SIG-M5 (cell line): ENCODE data around the gene LRRC59.
"Not testable (repeated sequence)": the region's sequence is repeated elsewhere in the genome, so short reads cannot be mapped to it uniquely, and the experiment has no call there.

Source experiments
- DNase-seq: peaks from one replicate; lab custom pipeline; 2025; lab: John Stamatoyannopoulos, UW

Gene LRRC59

GRCh38 chr17:50347117-50347893 is 50.0 kb downstream of the LRRC59 start:
- DNase-seq: no peak

DNA sequence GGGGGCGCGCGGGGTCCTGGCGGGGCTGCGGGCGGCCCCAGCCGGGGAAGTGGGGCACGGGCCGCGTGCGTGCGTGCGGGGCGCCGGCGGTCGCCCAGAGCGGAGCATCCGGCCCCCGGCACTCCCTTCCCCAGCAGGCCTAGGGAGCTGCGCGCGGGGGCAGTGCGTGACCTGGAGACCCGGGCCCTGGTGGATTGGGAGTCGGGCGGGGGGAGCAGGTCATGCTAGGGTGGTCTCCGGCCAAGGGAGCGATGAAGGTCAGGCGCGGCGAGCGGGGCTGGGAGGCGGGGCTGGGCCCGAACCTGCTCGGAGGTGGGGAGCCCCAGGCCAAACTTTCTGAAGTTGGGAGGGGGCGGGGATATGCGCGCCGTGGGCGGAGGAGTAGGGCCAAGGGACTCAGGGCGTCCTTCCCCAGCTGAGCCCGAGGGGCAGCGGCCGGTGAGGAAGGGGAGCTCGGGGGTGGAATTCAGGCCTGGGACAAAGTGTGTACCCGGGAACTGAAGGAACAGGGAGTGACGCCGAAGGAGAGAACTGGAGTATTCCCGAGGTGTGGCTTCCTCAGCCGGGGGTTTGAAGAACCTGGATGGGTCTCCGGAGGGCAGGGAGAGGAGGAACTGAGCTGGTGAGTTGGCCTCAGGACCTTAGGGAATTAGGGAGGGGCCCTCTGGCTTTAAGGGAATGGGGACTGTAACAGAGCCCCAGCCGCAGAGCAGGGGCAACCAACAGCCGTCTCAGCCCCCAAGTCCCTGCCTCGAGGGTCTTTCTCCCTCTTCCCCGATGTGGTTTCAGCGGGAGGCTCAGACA is 50.8 kb downstream of the LRRC59 start:
- DNase-seq: no peak

- DNase-seq: no peak
Observed at GRCh38 chr17:50345432-50346312, 51.7 kb downstream of the LRRC59 start, which contains the start of gene XYLT2. Gene XYLT2 (plus strand): TSS chr17:50346126. CDS start chr17:50346141, 15 bp downstream.

- DNase-seq: no peak
Observed at GRCh38 chr17:50344731-50345365, 52.5 kb downstream of the LRRC59 start.

GRCh38 chr17:50339381-50339780 is 57.9 kb downstream of the LRRC59 start:
- no peak for DNase-seq

DNA sequence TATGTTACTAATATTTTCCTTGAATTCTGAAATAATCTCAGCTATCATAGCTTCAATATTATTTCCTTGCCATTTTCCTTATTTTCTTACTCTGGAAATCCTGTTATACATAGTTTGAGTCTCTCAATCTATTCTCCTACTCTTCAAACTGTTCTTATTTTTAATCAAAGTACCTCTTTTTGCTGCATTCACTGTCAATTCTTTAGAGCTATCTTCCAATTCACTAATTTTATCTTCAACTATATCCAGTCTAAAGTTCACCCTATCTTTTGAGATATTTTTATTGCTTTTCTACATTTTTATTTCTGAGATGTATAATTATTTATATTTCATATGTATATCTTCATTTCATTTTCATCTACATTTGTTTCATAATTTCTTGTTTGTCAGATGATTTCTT is 58.7 kb downstream of the LRRC59 start:
- DNase-seq: no peak

DNA sequence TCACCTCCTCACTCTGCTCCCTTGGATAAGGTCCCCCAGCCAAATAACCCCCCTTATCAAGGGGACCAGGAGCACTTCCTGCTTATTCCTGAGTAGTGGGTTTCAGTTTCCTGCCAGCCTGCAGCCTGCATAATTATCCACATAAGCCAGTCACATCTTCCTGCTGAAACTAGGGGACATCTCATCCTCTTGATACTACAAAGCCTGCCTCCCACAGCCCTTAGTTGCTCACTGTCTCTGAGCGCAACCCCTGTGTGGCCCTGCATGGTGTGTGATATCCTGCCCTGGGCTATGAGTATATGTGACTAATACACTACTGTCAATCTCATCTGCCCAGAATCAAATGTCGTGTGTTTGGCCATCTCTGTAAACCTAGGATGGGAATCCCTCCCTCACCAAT is 59.4 kb downstream of the LRRC59 start:
- DNase-seq: no peak

DNA sequence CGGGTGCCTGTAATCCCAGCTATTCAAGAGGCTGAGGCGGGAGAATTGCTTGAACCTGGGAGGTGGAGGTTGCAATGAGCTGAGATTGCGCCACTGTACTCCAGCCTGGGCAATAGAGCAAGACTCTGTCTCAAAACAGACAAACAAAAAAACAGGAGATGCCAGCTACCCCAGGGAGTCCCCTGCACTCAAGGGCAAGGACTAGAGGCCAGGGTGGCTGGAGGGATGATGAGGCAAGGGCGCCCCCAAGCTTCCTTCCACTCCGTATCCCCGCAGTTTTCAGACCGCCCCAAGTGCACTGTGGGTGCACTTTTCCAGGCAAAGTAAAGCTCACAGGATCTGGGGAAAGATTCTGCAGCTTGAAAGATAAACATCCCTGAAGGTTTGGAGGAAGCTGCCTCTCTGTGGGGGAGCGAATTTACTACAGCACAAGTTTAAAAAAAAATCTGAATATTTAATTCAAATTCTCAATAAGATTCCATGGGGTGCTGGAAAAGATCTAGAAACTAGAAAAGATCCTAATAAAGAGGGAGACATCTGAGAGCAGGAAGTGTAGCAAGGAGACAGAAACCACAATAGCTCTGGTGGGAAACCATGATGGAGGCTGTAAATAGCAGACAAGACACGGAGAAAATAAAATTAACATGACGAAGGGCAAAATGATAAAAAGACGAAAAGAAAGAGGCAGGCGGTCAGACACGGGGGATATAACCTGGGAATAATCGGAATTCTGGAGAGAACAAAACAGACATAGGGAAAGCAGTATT is 63.8 kb downstream of the LRRC59 start:
- DNase-seq: not testable (repeated sequence)

DNA sequence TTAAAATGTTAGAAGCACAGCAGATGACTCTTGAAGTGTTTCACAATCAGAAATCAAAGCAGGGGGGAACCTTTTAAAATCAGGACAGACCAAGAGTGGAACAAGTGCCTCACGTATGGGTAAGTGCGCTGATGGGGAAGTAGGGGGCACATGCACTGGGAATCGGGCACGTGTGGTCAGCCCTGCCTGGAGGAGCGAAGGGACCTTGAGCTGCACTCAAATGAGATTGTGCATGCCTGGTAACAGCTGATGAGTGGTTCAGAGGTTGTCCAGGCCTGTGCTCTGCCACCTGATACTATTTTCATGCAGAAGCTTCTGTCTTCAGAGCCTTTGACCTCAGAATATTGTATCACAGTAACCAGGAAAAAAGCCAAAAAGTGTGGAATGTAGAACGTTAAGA is 65.1 kb downstream of the LRRC59 start:
- no peak for DNase-seq
